ENCODE results near the gene JAML.

GRCh38 chr11:118272001-118272400 lies 47.2 kb upstream of the JAML start:
- TF ChIP-seq YY1 (IDR thresholded peaks at IDR 0.05; ENCODE audit: insufficient read depth, insufficient read length) (no peak), ZNF274 (IDR thresholded peaks at IDR 0.05; ENCODE audit: low read depth, low read length) (no peak), SUZ12 (IDR thresholded peaks at IDR 0.05; ENCODE audit: extremely low read depth, insufficient read depth, insufficient read length) (no peak)
